Suprapubic skin (tissue), 4 donors: ENCODE measurements around the gene ADAMTS8. TPM values are rescaled to one million over a fixed set of nuclear protein-coding genes. Genes with fewer than 3 reads are reported as not detected.

Experiments used
- DNase-seq, 2 donors: peaks; one replicate each; pipeline ENCODE4 v3.0.0-alpha.2; 2019; ENCODE audit warnings: low spot score in 2 of 2
- H3K27ac ChIP-seq: fragments of 200-600 bp; sonication (generic); one replicate; pipeline ENCODE4 v1.5.1; 2019
- H3K27me3 ChIP-seq: fragments of 200-600 bp; sonication (generic); one replicate; pipeline ENCODE4 v1.5.1; 2019
- H3K36me3 ChIP-seq: fragments of 200-600 bp; sonication (generic); one replicate; pipeline ENCODE4 v1.5.1; 2019
- H3K4me1 ChIP-seq: fragments of 200-600 bp; sonication (generic); one replicate; pipeline ENCODE4 v1.5.1; 2019
- H3K4me3 ChIP-seq: fragments of 200-600 bp; sonication (generic); one replicate; pipeline ENCODE4 v1.5.1; 2019; ENCODE audit warnings: mild to moderate bottlenecking
- H3K9me3 ChIP-seq: fragments of 200-600 bp; sonication (generic); one replicate; pipeline ENCODE4 v1.5.1; 2019
- CTCF ChIP-seq, 2 donors: fragments of 200-600 bp in 1 of 2; fragments of 450-650 bp in 1 of 2; sonication (generic) in 1 of 2; IDR thresholded peaks; one replicate each; pipeline ENCODE4 v1.5.1; 2016 to 2019; ENCODE audit warnings: antibody characterized with exemption in 2 of 2, mild to moderate bottlenecking in 1 of 2, moderate library complexity in 1 of 2
- EP300 ChIP-seq: sonication (generic); formaldehyde crosslinking; IDR thresholded peaks from one replicate; pipeline ENCODE4 v1.6.1; 2017; ENCODE audit warnings: antibody characterized with exemption
- POLR2A ChIP-seq, 2 donors: fragments of 450-650 bp; IDR thresholded peaks; one replicate each; pipeline ENCODE4 v1.6.1; 2017; ENCODE audit warnings: antibody characterized with exemption in 2 of 2, mild to moderate bottlenecking in 2 of 2, moderate library complexity in 2 of 2
- POLR2AphosphoS5 ChIP-seq, 3 donors: sonication (generic); formaldehyde crosslinking; IDR thresholded peaks; one replicate each; pipeline ENCODE4 v1.6.1; 2017; ENCODE audit warnings: antibody characterized with exemption in 3 of 3
- WGBS: methylation state at CpG from one replicate; pipeline ENCODE4 v1.1.5; 2018; 5-methylcytosine and 5-hydroxymethylcytosine counted together
- total RNA-seq, 4 donors: library from RNA; depleted of rRNA; stranded (reverse); fragments of >200 nt; gene quantifications; one replicate each; pipeline ENCODE4 v1.1.0, GENCODE V29; 2016

ADAMTS8 gene
- total RNA-seq, 4 donors from 2014 or later, result 0.30 to 0.72 (median 0.65) TPM

- Histone ChIP-seq H3K9me3 (no peaks in the 10 kb centered on the region), H3K27ac (no peak overlapping the region), H3K27me3 (no peaks in the 10 kb centered on the region), H3K4me1 (peaks cover 14% of the 10 kb centered on the region), H3K4me3 (no peak overlapping the region), H3K36me3 (peaks cover 23% of the 10 kb centered on the region)
- WGBS, result 91% methylated on average over 10 of the region's 10 CpGs
- TF ChIP-seq POLR2AphosphoS5 (IDR thresholded peaks at IDR 0.05) (no peak), EP300 (no peak), POLR2A (IDR thresholded peaks at IDR 0.05) (no peak), CTCF (IDR thresholded peaks at IDR 0.05) (no peak)
- DNase-seq, result no peak
Observed at GRCh38 chr11:130475426-130476053, 47.1 kb upstream of the ADAMTS8 start.

GRCh38 chr11:130474637-130475400, 46.4 kb upstream of the ADAMTS8 start:
- H3K36me3 ChIP-seq, result peaks cover 23% of the 10 kb centered on the region
- H3K27me3 ChIP-seq, result no peaks in the 10 kb centered on the region
- 78% methylated on average over 10 of the region's 12 CpGs for WGBS
- peaks cover 14% of the 10 kb centered on the region for H3K4me1 ChIP-seq
- TF ChIP-seq EP300, result no peak
- no peak for TF ChIP-seq CTCF (IDR thresholded peaks at IDR 0.05)
- TF ChIP-seq POLR2AphosphoS5 (IDR thresholded peaks at IDR 0.05), result no peak
- TF ChIP-seq POLR2A (IDR thresholded peaks at IDR 0.05), result no peak
- H3K9me3 ChIP-seq, result no peaks in the 10 kb centered on the region
- DNase-seq, result no peak
- no peak overlapping the region for H3K4me3 ChIP-seq
- H3K27ac ChIP-seq, result no peak overlapping the region

DNA sequence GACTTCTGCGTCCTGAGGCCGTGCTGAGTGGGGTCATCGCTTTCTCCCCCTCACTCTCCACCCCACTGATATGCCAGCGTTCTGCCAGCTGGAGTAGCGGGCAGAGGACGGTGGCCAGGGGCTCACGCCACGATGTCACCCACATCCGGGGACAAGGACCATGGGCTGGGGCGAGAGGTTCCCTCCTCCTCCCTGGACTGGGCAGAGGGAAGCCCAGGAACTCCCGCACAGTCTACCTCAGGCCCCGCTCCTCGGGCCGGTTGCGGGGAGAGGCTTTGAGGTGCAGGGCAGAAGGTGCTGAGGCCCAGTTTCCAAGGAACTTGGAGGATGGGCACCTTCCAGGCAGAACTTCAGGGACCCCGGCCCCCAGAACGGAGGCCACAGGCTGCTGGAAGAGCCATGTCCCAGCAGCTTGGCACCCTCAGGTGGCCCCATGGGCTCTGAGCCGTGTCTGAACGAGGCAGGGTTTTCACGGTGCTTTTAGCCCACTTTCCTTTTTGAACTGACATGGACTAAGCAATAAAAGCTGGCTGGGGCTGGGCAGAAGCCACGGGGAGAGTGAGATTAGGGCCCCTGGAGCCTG, 45.5 kb upstream of the ADAMTS8 start:
- Histone ChIP-seq H3K27ac (no peak overlapping the region), H3K27me3 (no peaks in the 10 kb centered on the region), H3K4me1 (peaks cover 11% of the 10 kb centered on the region), H3K36me3 (peaks cover 23% of the 10 kb centered on the region), H3K9me3 (no peaks in the 10 kb centered on the region), H3K4me3 (no peak overlapping the region)
- WGBS, result 91% methylated on average over 10 of the region's 21 CpGs
- no peak for TF ChIP-seq CTCF (IDR thresholded peaks at IDR 0.05)
- no peak for TF ChIP-seq POLR2AphosphoS5 (IDR thresholded peaks at IDR 0.05)
- no peak for DNase-seq

GRCh38 chr11:130473056-130473794, 44.8 kb upstream of the ADAMTS8 start:
- no peak for DNase-seq
- 95% methylated on average over 36 of the region's 52 CpGs for WGBS
- Histone ChIP-seq H3K36me3 (peaks cover 23% of the 10 kb centered on the region), H3K27ac (no peak overlapping the region), H3K9me3 (no peaks in the 10 kb centered on the region), H3K4me3 (no peak overlapping the region), H3K27me3 (no peaks in the 10 kb centered on the region), H3K4me1 (peaks cover 10% of the 10 kb centered on the region)
- no peak for TF ChIP-seq POLR2A (IDR thresholded peaks at IDR 0.05)

DNA sequence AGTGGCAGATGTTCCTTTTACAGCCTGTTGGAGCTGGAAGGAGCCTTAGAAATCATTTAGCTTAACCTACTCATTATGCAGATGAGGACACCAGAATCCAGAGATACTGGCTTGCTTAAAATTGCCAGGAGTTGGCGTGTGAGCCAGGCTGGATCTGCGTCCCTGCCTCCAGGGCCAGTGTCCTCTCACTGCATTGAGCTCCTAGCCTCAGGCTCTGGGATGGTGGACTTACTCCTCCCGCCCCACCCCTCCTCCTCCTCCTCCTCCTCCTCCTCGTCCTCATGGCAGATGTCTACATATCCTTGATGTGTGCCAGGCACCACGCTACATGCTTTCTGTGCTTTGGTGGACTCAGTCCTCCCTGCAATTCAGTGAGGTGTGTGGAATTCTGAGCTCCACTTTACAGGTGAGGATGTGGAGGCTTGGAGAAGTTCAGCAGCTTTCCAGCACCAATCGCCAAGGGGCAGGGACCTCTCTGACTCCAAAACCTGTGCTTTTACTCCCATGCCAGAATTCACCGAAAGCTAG, 44.1 kb upstream of the ADAMTS8 start:
- no peak overlapping the region for H3K27ac ChIP-seq
- peaks cover 6% of the 10 kb centered on the region for H3K4me1 ChIP-seq
- no peak for DNase-seq
- WGBS, result 72% methylated on average over 7 of the region's 7 CpGs
- H3K9me3 ChIP-seq, result no peaks in the 10 kb centered on the region
- H3K4me3 ChIP-seq, result no peak overlapping the region
- no peak for TF ChIP-seq POLR2AphosphoS5 (IDR thresholded peaks at IDR 0.05)
- peaks cover 23% of the 10 kb centered on the region for H3K36me3 ChIP-seq
- no peaks in the 10 kb centered on the region for H3K27me3 ChIP-seq
